HG02852 (cell line): ENCODE measurements around the gene GALNT17.

ENCODE experiments used
- ATAC-seq: cut with Tn5 transposase; IDR thresholded peaks from one replicate; pipeline ENCODE4 v1.9.1; 2021; ENCODE audit warnings: mild to moderate bottlenecking, moderate library complexity; ENCODE audit not compliant: unreplicated experiment

The GALNT17 gene

GRCh38 chr7:71385330-71385729 lies 253.4 kb downstream of the GALNT17 start:
- ATAC-seq, result no peak

- no peak for ATAC-seq
Observed at GRCh38 chr7:71386152-71386785, 254.3 kb downstream of the GALNT17 start.

DNA sequence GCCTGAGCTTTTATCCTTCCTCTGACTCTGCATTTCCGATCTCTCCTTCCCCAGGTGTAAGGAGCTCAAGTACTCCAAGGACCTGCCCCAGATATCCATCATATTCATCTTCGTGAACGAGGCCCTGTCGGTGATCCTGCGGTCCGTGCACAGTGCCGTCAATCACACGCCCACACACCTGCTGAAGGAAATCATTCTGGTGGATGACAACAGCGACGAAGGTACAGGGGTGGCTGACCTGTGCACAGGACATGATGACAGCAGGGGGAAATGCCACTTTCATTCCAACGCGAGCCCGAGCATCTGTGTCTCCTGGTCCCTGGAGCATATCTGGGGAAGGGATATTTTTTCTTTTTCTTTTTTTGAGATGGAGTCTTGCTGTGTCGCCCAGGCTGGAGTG lies 256.2 kb downstream of the GALNT17 start:
- no peak for ATAC-seq

GRCh38 chr7:71389976-71390375 lies 258.0 kb downstream of the GALNT17 start:
- ATAC-seq, result no peak

DNA sequence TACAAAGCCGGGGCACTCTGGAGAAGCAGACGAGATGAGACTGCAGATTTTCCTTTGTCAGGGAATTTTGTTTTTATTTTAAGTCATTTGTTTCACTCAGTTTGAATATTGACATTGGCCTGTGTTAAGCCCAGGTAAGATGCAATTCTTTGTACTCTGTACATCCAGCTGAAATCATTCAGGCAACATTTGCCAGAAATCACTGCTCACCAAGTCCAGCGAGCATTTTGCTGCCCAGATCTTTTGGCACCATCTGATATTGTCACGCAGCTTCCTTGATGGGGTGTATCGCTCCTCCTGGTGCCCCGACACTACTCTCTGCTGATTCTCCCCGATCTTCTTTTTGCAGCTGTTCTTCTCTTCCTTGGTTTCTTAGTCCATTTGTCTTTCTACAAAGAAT lies 261.7 kb downstream of the GALNT17 start:
- no peak for ATAC-seq

- no peak for ATAC-seq
Observed at GRCh38 chr7:71402684-71403083, 270.7 kb downstream of the GALNT17 start.

DNA sequence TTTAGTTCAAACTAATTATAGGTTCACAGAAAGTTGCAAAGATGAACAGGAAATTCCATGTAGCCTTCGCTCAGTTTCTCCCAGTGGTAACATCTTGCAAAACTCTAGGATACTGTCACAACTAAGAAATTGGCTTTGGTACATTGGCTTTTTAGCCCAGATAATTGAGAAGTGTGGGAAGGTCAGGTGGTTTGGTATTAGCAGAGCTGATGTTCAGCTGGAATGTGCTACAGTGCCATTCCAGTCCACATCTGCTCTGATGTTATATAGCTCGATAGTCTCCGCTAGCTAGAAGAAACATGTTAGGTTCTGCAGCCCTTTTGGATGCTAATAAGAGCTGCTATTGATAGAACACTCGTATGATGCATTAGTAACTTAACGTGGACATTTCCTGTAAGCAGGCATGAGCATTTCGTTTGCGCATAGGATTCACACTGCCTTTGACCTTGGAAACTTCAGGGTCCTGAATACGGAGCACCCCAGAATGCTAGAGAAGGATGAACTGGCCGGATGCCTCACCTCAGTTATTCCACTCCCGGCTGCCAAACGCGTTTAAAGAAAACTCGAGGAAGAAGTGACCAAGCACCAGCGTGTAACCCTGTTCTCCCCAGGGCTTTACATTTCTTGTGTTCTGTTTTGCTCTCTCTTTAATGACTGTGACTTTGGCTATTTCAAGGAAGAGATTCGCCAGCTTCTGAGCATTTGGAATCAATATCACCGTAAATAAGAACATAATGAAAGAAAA lies 271.4 kb downstream of the GALNT17 start:
- no peak for ATAC-seq

DNA sequence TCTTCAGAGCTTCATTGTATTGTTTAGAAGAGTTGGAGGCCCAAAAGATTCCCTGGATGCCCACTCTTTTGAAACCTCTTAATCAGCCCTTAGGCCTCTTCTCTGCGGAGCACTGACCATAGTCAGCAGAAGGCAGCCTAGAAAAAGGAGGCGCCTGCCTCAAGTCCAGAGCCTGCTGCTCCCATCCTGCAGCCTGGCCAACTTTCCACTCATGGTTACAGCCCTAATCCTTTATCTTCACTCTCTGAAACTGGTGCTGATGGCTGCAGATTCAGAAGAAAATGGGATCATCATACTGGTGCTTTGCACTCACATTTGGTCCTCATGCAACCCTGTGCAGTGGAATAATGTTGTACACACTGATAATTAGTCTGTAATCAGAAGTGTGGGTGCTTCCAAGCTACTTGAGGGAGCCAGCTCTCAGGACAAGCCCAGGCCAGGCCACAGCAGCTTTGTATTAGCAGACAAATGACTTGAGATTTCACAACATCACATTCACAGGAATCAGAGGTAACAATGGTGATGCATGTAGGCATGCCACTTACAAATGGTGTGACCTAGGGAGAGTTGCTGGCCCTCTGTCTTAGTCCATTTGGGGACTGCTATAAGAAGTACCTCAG lies 272.9 kb downstream of the GALNT17 start:
- ATAC-seq, result no peak

DNA sequence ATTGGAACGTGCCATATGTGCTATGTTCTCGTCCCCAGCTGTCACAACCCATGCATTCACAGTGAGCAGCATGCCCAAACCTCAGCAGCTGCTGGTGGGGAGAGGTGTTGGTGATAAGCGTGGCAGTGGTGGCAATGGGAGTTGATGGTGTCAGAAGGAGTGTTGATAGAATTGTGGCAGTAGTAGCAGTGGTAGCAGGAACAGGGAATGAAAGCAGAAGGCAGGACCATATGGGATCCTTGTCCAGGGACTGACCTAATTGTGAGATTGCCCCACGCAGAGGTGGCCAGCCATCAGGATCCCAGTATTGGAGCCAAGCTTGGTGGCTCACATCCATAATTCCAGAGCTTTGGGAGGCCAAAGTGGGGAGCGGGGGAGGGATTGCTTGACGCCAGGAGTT lies 276.3 kb downstream of the GALNT17 start:
- ATAC-seq, result no peak

DNA sequence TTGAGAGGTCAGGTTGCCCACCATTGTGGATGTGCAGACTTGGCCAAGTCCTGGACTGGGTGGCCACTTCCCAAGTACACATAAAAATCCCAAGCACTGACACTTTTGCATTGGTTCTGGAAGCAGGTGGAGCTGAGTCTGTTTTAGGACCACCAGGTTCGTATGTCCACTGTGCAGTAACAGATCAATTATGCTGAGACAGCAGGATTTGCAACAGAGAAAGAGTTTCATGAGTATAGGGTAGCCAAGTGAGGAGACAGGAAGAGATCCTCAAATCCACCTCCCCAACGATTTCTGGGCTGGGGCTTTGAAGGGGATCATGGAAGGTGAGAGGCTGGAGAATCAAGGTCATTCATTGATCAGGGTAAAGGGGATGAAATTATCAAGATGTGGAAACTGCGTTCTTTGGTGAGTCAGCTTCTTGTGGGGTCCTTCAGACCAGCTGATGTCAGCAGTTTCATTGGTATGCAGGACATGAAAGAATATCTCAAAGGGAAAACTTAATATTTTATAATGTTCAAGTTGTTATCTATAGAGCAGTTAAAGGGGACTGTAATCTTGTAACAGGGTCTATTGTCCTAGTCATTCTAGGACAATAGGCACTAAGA lies 277.7 kb downstream of the GALNT17 start:
- ATAC-seq, result no peak

- no peak for ATAC-seq
Observed at GRCh38 chr7:71411475-71411874, 279.5 kb downstream of the GALNT17 start.

GRCh38 chr7:71414490-71414889 lies 282.5 kb downstream of the GALNT17 start:
- ATAC-seq, result no peak

DNA sequence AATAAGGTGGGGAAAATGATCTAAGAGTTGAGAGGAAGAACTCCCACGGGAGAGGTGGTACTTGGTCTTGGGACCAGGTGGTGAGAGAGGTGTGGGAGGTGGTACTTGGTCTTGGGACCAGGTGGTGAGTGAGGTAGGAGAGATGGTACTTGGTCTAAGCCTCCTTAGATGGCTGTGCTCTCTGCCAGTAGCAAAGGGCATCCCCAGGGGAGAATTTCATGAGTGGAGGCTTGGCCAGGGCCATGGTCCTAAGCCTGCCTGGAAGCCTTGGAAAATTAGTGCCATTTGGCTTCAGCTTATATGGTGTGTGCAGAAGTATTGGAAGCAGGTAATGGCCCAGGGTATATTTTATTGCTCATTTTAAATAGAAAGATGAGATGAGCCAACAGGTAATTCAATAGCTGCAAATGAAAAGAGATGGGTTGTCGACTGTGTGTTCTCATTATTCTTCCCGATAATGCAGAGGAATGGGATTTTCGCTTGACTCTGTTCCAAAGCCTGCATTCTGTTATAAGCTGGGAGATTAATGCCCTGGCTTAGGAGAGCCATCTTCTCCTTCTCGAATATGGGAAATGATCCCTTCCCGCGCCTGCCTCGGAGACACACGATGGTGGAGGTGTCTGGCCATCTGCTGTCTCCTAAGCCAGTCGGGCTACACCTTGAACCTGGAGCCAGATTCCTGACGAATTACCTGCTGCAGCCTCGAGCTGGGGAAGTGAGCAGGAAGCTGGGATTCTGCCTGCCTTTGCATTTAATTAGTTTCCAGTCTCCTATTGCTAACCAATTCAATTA lies 287.8 kb downstream of the GALNT17 start:
- ATAC-seq, result no peak

GRCh38 chr7:71422104-71422503 lies 290.2 kb downstream of the GALNT17 start:
- ATAC-seq, result no peak

GRCh38 chr7:71424166-71425035 lies 292.5 kb downstream of the GALNT17 start:
- no peak for ATAC-seq

GRCh38 chr7:71429083-71429482 lies 297.1 kb downstream of the GALNT17 start:
- ATAC-seq, result no peak

GRCh38 chr7:71430246-71430645 lies 298.3 kb downstream of the GALNT17 start:
- ATAC-seq, result no peak

DNA sequence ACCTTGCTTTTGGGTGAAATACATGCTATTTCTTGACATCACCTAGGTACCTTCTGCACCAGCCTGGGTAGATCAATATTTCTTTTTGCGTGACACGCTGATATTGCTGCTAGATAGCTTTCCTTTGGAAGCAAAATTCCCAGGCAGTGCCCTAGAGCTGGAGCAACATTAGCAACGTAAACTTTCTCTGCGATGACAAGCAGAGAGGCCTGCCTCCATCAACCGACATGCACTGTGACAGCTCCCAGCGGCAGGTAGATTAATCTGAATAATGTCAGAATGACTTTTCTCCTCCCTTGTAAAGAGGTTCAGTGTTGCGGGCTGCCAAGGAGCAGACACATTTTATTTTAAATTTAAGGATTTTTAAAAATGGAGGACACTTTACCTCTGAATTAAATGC lies 307.4 kb downstream of the GALNT17 start:
- no peak for ATAC-seq

DNA sequence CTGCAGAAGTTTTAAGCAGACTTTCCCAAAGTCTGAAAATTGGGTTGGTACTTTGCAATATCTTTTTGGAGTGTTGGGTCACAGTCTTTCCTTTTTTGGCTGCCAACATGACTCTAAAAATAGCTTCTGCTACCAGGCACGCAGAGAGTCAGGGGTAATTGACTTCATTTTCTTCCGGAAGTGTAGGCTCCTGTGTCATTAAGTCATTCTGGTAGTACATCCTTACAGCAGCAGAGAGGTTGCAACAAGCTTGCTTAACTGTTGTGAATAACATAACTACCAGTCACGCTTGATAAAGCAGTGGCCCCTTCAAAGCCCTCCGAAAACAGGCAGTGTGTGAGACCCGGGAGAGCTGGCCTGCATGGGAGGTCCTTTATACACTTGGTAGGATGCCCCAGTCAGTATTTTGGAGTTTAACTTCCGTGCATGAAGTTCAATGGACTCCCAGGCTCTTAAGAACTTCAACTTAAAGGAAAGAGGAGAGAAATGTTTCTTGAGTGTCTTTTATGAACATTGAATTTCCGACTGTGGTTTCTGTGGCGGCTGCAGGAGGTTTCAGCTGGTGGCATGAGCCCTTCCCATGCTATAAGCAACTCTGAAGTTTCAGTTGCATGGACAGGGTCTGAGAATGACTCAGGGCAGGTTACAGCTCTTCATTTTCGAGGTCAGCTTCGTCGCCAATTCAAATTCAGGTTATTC lies 310.7 kb downstream of the GALNT17 start:
- no peak for ATAC-seq

- no peak for ATAC-seq
Observed at GRCh38 chr7:71443191-71443530, 311.2 kb downstream of the GALNT17 start.
